HepG2 (cell line): ENCODE results near the gene TBX18. TPM values are rescaled to one million over a fixed set of nuclear protein-coding genes. Genes with fewer than 3 reads are reported as not detected.

Source experiments
- ATAC-seq: fragments of 200-7000 bp; cut with Tn5 transposase; 3 replicates; pipeline ENCODE4 v1.9.1; 2020; ENCODE audit warnings: mild to moderate bottlenecking, moderate library complexity
- BruUV-seq: library from RNA; stranded (reverse); fragments of 400-500 nt; replicated peaks from 2 replicates; lab custom pipeline; 2021; lab: Mats Ljungman, UMichigan
- CTCF ChIA-PET: fragments of 300-600 bp; formaldehyde crosslinking; extraction: SDS; loops from one replicate; lab custom pipeline; 2021; ENCODE audit warnings: low total read pairs, inconsistent platforms, low intra/inter-chr PET ratio; lab: Yijun Ruan, JAX
- POLR2A ChIA-PET: fragments of 350-600 bp; sonication (Branson Sonifier 250); formaldehyde crosslinking; loops from one replicate; lab custom pipeline; 2020; ENCODE audit warnings: antibody characterized with exemption, inconsistent platforms; lab: Yijun Ruan, JAX
- DNase-seq: peaks from one replicate; pipeline ENCODE4 v3.0.0-alpha.2; 2015; ENCODE audit warnings: low spot score
- FAIRE-seq: peaks from 3 replicates; lab custom pipeline; 2011; peaks lifted over from hg19 to GRCh38; lab: Jason Lieb, UNC
- H2AFZ ChIP-seq: one replicate; pipeline ENCODE4 v1.6.1; 2011; ENCODE audit warnings: low read length, inconsistent platforms
- H3K27ac ChIP-seq: fragments of 300-600 bp; 3 replicates; pipeline ENCODE4 v1.8.0; 2011; ENCODE audit warnings: mixed run types, mild to moderate bottlenecking, mixed read lengths, low read length, inconsistent platforms; ENCODE audit not compliant: insufficient read depth; ENCODE audit errors: extremely low read length
- H3K27me3 ChIP-seq, 2 experiments: fragments of 200-600 bp in 1 of 2; 2 replicates in 1 of 2; 3 replicates in 1 of 2; pipeline versions ENCODE4 v1.6.0 to v1.8.0; 2011; ENCODE audit warnings: low read length in 2 of 2, mild to moderate bottlenecking in 2 of 2, moderate library complexity in 2 of 2, inconsistent platforms in 1 of 2; ENCODE audit not compliant: insufficient read depth in 2 of 2, control insufficient read depth in 1 of 2
- H3K36me3 ChIP-seq, 2 experiments: fragments of 200-600 bp in 1 of 2; replicated peaks in 1 of 2; 2 replicates in 1 of 2; 3 replicates in 1 of 2; pipeline versions ENCODE4 v1.5.1 to v1.8.0; 2011; ENCODE audit warnings: low read length in 2 of 2, inconsistent platforms in 1 of 2; ENCODE audit not compliant: insufficient read depth in 2 of 2, control insufficient read depth in 1 of 2
- H3K4me1 ChIP-seq: 2 replicates; pipeline ENCODE4 v1.5.1; 2012; ENCODE audit warnings: low read length, inconsistent platforms; ENCODE audit not compliant: insufficient read depth
- H3K4me2 ChIP-seq: 2 replicates; pipeline ENCODE4 v1.6.0; 2011; ENCODE audit warnings: low read depth, low read length, inconsistent platforms
- H3K4me3 ChIP-seq, 3 experiments: fragments of 200-600 bp in 1 of 3; sonication (generic), shearing (Covaris generic) in 1 of 3; replicated peaks in 1 of 3; 2 replicates each; pipeline ENCODE4 v1.5.1; 2011 to 2016; ENCODE audit warnings: low read length in 3 of 3, inconsistent platforms in 2 of 3, low read depth in 2 of 3, mild to moderate bottlenecking in 2 of 3, control low read depth in 1 of 3, mixed read lengths in 1 of 3; ENCODE audit not compliant: insufficient read depth in 1 of 3
- H3K79me2 ChIP-seq: one replicate; pipeline ENCODE4 v1.6.1; 2011; ENCODE audit warnings: low read length, inconsistent platforms; ENCODE audit not compliant: insufficient read depth
- H3K9ac ChIP-seq: 2 replicates; pipeline ENCODE4 v1.6.0; 2011; ENCODE audit warnings: mild to moderate bottlenecking, low read depth, low read length, inconsistent platforms; ENCODE audit not compliant: insufficient read depth
- H3K9me3 ChIP-seq: 2 replicates; pipeline ENCODE4 v1.5.1; 2012; ENCODE audit warnings: mild to moderate bottlenecking, low read length
- H4K20me1 ChIP-seq: 2 replicates; pipeline ENCODE4 v1.6.0; 2011; ENCODE audit warnings: inconsistent platforms, mild to moderate bottlenecking, low read length, moderate library complexity; ENCODE audit not compliant: insufficient read depth
- CC2D1A ChIP-seq: sonication (generic); formaldehyde crosslinking; IDR thresholded peaks from 2 replicates; pipeline ENCODE4 v1.8.1; 2023; ENCODE audit warnings: mild to moderate bottlenecking, missing genetic modification reagents
- CENPX ChIP-seq: sonication (generic); formaldehyde crosslinking; IDR thresholded peaks from 2 replicates; pipeline ENCODE4 v1.9.0; 2021; ENCODE audit warnings: mild to moderate bottlenecking, missing genetic modification reagents, moderate library complexity
- EZH2 ChIP-seq: conservative IDR thresholded peaks from 2 replicates; pipeline ENCODE4 v1.6.1; 2012; ENCODE audit warnings: mild to moderate bottlenecking, low read depth, low read length, moderate library complexity
- GABPA ChIP-seq, 2 experiments: IDR thresholded peaks; 2 replicates each; pipeline ENCODE4 v1.6.1; 2011 to 2016; ENCODE audit warnings: low read depth in 2 of 2, low read length in 1 of 2, missing biosample characterization in 1 of 2, missing genetic modification characterization in 1 of 2
- GLI4 ChIP-seq: sonication (generic); formaldehyde crosslinking; IDR thresholded peaks from 2 replicates; pipeline ENCODE4 v1.5.1; 2020; ENCODE audit warnings: missing genetic modification reagents, mild to moderate bottlenecking, moderate library complexity, borderline replicate concordance
- HCFC1 ChIP-seq: fragments of 150-350 bp; IDR thresholded peaks from 2 replicates; pipeline ENCODE4 v1.6.1; 2014; ENCODE audit warnings: low read depth, low read length
- NFYB ChIP-seq: sonication (generic); formaldehyde crosslinking; IDR thresholded peaks from 2 replicates; pipeline ENCODE4 v1.4.0; 2020; ENCODE audit warnings: missing genetic modification reagents
- ZKSCAN5 ChIP-seq: sonication (generic); formaldehyde crosslinking; IDR thresholded peaks from 2 replicates; pipeline ENCODE4 v1.5.1; 2020; ENCODE audit warnings: mild to moderate bottlenecking, missing genetic modification reagents
- ZNF234 ChIP-seq: sonication (generic); formaldehyde crosslinking; conservative IDR thresholded peaks from 2 replicates; pipeline ENCODE4 v1.5.1; 2020; ENCODE audit warnings: mild to moderate bottlenecking, missing genetic modification reagents
- ZNF501 ChIP-seq: sonication (generic); formaldehyde crosslinking; IDR thresholded peaks from 2 replicates; pipeline ENCODE4 v1.5.1; 2020; ENCODE audit warnings: mild to moderate bottlenecking, moderate library complexity, missing genetic modification reagents
- ZNF709 ChIP-seq: sonication (generic); formaldehyde crosslinking; IDR thresholded peaks from 2 replicates; pipeline ENCODE4 v1.5.0; 2020; ENCODE audit warnings: mild to moderate bottlenecking, missing genetic modification reagents
- ZNF772 ChIP-seq: sonication (generic); formaldehyde crosslinking; IDR thresholded peaks from 2 replicates; pipeline ENCODE4 v1.5.0; 2020; ENCODE audit warnings: mild to moderate bottlenecking, missing genetic modification reagents
- ZZZ3 ChIP-seq: sonication (generic); formaldehyde crosslinking; IDR thresholded peaks from 2 replicates; pipeline ENCODE4 v1.4.0; 2020; ENCODE audit warnings: missing genetic modification reagents, mild to moderate bottlenecking, borderline replicate concordance
- in situ Hi-C: cut with HindIII; loops from 2 replicates; pipeline ENCODE4 v1.10.0; 2017; ENCODE audit warnings: low pct_unique_long_range_greater_than_20kb; ENCODE audit not compliant: extremely low pct_ligation_motif_present
- intact Hi-C: fragments of 100-400 bp; cut with micrococcal nuclease; formaldehyde crosslinking; loops from one replicate; pipeline ENCODE4 v1.10.0; 2022; ENCODE audit not compliant: unreplicated experiment
- polyA plus RNA-seq, 8 experiments: library from polyadenylated mRNA; depleted of rRNA in 3 of 8; stranded (reverse) in 7 of 8; unstranded in 1 of 8; fragments of >200 nt; fragmentation: Illumina TruSeq in 4 of 8; extraction: Trizol in 4 of 8; gene quantifications; 2 replicates each; pipeline versions ENCODE4 v1.2.1 to v1.2.3, GENCODE V29; 2011 to 2016; ENCODE audit warnings: low read depth in 4 of 8, missing spikeins in 1 of 8, mixed read lengths in 1 of 8; ENCODE audit not compliant: insufficient read depth in 1 of 8
- total RNA-seq, 5 experiments: library from RNA; depleted of rRNA; stranded (reverse); fragments of >200 nt; fragmentation: Illumina TruSeq; extraction: Trizol; gene quantifications; 2 replicates each; pipeline ENCODE4 v1.2.3, GENCODE V29; 2016; ENCODE audit warnings: low read depth in 1 of 5
- TF ChIP-seq, protein P1 (sequence below): IDR thresholded peaks from 2 replicates; pipeline ENCODE4 v1.4.0; 2020; ENCODE audit warnings: mild to moderate bottlenecking, missing genetic modification reagents
- TF ChIP-seq, protein P2 (sequence below): sonication (generic); formaldehyde crosslinking; IDR thresholded peaks from one replicate; pipeline ENCODE4 v1.5.1; 2020; ENCODE audit warnings: mild to moderate bottlenecking, missing genetic modification reagents; ENCODE audit errors: not compliant biosample characterization

Gene TBX18
- total and polyA plus RNA-seq, 2 of the 13 experiments (the other 11 are each of a cell fraction or from before 2014, with no cell fraction given) = not detected

DNA sequence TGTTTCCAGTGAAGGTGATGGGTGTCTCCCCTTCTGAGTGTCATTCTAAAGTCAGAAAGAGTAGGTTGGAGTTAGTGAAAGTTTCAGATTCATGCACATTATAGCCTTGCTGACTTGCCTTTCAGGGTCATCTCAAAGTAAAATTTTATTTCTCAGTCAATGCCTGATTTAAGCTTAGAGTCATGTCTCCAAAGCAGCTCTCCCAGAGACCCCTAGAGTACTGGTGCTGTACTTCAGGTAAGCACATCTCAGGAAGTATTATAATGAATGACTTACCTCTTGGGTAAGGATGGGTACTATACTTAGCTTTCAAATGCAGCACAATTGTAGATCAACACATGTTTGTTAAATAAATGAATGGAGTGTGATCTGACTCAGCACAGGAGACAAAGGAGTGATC is 116.0 kb downstream of the TBX18 start:
- ATAC-seq = no peak
- H3K4me1 ChIP-seq = no peaks in the 10 kb centered on the region
- no peak for DNase-seq
- no peak for TF ChIP-seq CENPX (CRISPR knock-in tag)
- TF ChIP-seq ZNF234 (CRISPR knock-in tag) = no peak
- TF ChIP-seq ZKSCAN5 (CRISPR knock-in tag) = no peak
- no peak for TF ChIP-seq ZNF501 (CRISPR knock-in tag)
- no peak for TF ChIP-seq ZNF709 (CRISPR knock-in tag)
- TF ChIP-seq, protein P1, sequence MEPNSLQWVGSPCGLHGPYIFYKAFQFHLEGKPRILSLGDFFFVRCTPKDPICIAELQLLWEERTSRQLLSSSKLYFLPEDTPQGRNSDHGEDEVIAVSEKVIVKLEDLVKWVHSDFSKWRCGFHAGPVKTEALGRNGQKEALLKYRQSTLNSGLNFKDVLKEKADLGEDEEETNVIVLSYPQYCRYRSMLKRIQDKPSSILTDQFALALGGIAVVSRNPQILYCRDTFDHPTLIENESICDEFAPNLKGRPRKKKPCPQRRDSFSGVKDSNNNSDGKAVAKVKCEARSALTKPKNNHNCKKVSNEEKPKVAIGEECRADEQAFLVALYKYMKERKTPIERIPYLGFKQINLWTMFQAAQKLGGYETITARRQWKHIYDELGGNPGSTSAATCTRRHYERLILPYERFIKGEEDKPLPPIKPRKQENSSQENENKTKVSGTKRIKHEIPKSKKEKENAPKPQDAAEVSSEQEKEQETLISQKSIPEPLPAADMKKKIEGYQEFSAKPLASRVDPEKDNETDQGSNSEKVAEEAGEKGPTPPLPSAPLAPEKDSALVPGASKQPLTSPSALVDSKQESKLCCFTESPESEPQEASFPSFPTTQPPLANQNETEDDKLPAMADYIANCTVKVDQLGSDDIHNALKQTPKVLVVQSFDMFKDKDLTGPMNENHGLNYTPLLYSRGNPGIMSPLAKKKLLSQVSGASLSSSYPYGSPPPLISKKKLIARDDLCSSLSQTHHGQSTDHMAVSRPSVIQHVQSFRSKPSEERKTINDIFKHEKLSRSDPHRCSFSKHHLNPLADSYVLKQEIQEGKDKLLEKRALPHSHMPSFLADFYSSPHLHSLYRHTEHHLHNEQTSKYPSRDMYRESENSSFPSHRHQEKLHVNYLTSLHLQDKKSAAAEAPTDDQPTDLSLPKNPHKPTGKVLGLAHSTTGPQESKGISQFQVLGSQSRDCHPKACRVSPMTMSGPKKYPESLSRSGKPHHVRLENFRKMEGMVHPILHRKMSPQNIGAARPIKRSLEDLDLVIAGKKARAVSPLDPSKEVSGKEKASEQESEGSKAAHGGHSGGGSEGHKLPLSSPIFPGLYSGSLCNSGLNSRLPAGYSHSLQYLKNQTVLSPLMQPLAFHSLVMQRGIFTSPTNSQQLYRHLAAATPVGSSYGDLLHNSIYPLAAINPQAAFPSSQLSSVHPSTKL = no peak
- no peak for TF ChIP-seq HCFC1
- TF ChIP-seq ZNF772 = no peak
- TF ChIP-seq CC2D1A (CRISPR knock-in tag) = no peak
- TF ChIP-seq, protein P2, sequence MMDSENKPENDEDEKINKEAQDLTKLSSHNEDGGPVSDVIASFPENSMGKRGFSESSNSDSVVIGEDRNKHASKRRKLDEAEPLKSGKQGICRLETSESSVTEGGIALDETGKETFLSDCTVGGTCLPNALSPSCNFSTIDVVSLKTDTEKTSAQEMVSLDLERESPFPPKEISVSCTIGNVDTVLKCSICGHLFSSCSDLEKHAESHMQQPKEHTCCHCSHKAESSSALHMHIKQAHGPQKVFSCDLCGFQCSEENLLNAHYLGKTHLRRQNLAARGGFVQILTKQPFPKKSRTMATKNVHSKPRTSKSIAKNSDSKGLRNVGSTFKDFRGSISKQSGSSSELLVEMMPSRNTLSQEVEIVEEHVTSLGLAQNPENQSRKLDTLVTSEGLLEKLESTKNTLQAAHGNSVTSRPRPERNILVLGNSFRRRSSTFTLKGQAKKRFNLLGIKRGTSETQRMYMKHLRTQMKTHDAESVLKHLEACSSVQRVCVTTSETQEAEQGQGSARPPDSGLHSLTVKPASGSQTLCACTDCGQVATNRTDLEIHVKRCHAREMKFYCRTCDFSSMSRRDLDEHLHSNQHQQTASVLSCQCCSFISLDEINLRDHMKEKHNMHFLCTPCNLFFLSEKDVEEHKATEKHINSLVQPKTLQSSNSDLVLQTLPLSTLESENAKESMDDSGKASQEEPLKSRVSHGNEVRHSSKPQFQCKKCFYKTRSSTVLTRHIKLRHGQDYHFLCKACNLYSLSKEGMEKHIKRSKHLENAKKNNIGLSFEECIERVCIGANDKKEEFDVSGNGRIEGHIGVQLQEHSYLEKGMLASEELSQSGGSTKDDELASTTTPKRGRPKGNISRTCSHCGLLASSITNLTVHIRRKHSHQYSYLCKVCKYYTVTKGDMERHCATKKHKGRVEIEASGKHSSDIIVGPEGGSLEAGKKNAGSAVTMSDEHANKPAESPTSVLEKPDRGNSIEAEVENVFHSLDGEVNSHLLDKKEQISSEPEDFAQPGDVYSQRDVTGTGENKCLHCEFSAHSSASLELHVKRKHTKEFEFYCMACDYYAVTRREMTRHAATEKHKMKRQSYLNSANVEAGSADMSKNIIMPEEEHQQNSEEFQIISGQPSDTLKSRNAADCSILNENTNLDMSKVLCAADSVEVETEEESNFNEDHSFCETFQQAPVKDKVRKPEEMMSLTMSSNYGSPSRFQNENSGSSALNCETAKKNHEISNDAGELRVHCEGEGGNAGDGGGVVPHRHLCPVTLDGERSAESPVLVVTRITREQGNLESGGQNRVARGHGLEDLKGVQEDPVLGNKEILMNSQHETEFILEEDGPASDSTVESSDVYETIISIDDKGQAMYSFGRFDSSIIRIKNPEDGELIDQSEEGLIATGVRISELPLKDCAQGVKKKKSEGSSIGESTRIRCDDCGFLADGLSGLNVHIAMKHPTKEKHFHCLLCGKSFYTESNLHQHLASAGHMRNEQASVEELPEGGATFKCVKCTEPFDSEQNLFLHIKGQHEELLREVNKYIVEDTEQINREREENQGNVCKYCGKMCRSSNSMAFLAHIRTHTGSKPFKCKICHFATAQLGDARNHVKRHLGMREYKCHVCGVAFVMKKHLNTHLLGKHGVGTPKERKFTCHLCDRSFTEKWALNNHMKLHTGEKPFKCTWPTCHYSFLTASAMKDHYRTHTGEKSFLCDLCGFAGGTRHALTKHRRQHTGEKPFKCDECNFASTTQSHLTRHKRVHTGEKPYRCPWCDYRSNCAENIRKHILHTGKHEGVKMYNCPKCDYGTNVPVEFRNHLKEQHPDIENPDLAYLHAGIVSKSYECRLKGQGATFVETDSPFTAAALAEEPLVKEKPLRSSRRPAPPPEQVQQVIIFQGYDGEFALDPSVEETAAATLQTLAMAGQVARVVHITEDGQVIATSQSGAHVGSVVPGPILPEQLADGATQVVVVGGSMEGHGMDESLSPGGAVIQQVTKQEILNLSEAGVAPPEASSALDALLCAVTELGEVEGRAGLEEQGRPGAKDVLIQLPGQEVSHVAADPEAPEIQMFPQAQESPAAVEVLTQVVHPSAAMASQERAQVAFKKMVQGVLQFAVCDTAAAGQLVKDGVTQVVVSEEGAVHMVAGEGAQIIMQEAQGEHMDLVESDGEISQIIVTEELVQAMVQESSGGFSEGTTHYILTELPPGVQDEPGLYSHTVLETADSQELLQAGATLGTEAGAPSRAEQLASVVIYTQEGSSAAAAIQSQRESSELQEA = no peak
- TF ChIP-seq EZH2 = no peak
- TF ChIP-seq NFYB (CRISPR knock-in tag) = no peak
- no peak for TF ChIP-seq GLI4
- no peak for TF ChIP-seq GABPA (IDR thresholded peaks at IDR 0.05; ENCODE audit: low read depth, low read length)
- no peak for TF ChIP-seq GABPA (CRISPR knock-in tag; IDR thresholded peaks at IDR 0.05; ENCODE audit: low read depth)
- no peak for TF ChIP-seq ZZZ3
- no TSS peak for BruUV-seq
- no peak overlapping the region for H3K27ac ChIP-seq
- no peaks in the 10 kb centered on the region for H3K36me3 ChIP-seq
- H3K27me3 ChIP-seq = no peaks in the 10 kb centered on the region
- POLR2A ChIA-PET = no interaction called here
- no peak overlapping the region for H3K4me3 ChIP-seq
- H2AFZ ChIP-seq = no peak overlapping the region
- no peaks in the 10 kb centered on the region for H4K20me1 ChIP-seq
- H3K9ac ChIP-seq = no peak overlapping the region
- in situ Hi-C loops = no loop called here
- intact Hi-C loops = no loop called here
- H3K79me2 ChIP-seq = no peaks in the 10 kb centered on the region
- no peaks in the 10 kb centered on the region for H3K9me3 ChIP-seq
- CTCF ChIA-PET = no interaction called here
- no peak for FAIRE-seq
- no peak overlapping the region for H3K4me2 ChIP-seq
